Pancreas (tissue), 10 donors: ENCODE results near the gene NANOGP8. TPM values are rescaled to one million over a fixed set of nuclear protein-coding genes. Genes with fewer than 3 reads are reported as not detected.

ENCODE experiments used
- ATAC-seq, 4 donors: fragments of 200-7000 bp; cut with Tn5 transposase; one replicate each; pipeline versions ENCODE4 v1.8.0 to v1.9.1; 2020; ENCODE audit warnings: mild to moderate bottlenecking in 4 of 4, moderate library complexity in 4 of 4
- DNase-seq, 6 donors: peaks; one replicate each; pipeline ENCODE4 v3.0.0-alpha.2; 2020
- FAIRE-seq: peaks from 2 replicates; lab custom pipeline; 2012; peaks lifted over from hg19 to GRCh38; lab: Jason Lieb, UNC
- H3K27ac ChIP-seq, 4 donors: fragments of 200-600 bp; sonication (generic); 1 replicate in 3 of 4; 2 replicates in 1 of 4; pipeline versions ENCODE4 v1.5.0 to v1.8.0; 2020
- H3K27me3 ChIP-seq, 4 donors: fragments of 200-600 bp; one replicate each; pipeline ENCODE4 v1.8.0; 2021
- H3K36me3 ChIP-seq, 3 donors: fragments of 200-600 bp; sonication (generic) in 1 of 3; one replicate each; pipeline versions ENCODE4 v1.5.0 to v1.8.0; 2020 to 2021
- H3K4me1 ChIP-seq, 3 donors: fragments of 200-600 bp; one replicate each; pipeline ENCODE4 v1.8.0; 2021
- H3K4me3 ChIP-seq, 4 donors: fragments of 200-600 bp; sonication (generic) in 2 of 4; one replicate each; pipeline versions ENCODE4 v1.5.0 to v1.8.0; 2020 to 2021
- H3K9me3 ChIP-seq, 4 donors: fragments of 200-600 bp; one replicate each; pipeline ENCODE4 v1.8.0; 2021
- WGBS, 2 donors: extraction: QIAGEN DNeasy Blood & Tissue Kit; methylation state at CpG; one replicate each; pipeline ENCODE4 v1.1.7; 2013; 5-methylcytosine and 5-hydroxymethylcytosine counted together
- intact Hi-C, 3 donors: fragments of 100-400 bp; cut with DNase I; formaldehyde crosslinking; loops; one replicate each; pipeline versions ENCODE4 v1.11.1 to v1.14.2; 2022
- polyA plus RNA-seq, 2 donors: library from polyadenylated mRNA; stranded (reverse); fragments of 200-250 nt; gene quantifications; one replicate each; pipeline ENCODE4 v1.2.3, GENCODE V29; 2013
- total RNA-seq, 6 donors: library from RNA; stranded (reverse); fragmentation: NEBNext Ultra II Directional in 4 of 6; extraction: Animal tissue kit (Norgen Biotek cat#: 25700) in 4 of 6; gene quantifications; one replicate each; pipeline versions ENCODE4 v1.2.1 to v1.2.4, GENCODE V29; 2021 to 2023
- TF ChIP-seq, protein P1 (sequence below), 4 donors: fragments of 200-600 bp; sonication (generic) in 3 of 4; IDR thresholded peaks; one replicate each; pipeline versions ENCODE4 v1.5.0 to v1.8.0; 2021; ENCODE audit warnings: antibody characterized with exemption in 4 of 4
- donor health status: healthy with polysubstance abuse.
- donor health status: DM: no; HTN: no; CAD: no; lungs with moderate emphysema.
- donor health status: DM: no; HTN: no; CAD: no.
- donor health status: control.
- donor health status: control.
- donor health status: Bipolar disorder and iron deficiency.
- donor health status: DM: yes; HTN: yes; CAD: no.
- donor health status: DM: no; HTN: no; CAD: no.
- donor health status: DM: no; HTN: no; CAD: no.
- donor health status: DM: yes; HTN: yes; CAD: no.

NANOGP8 gene
- total and polyA plus RNA-seq, 8 donors, result 0.43 to 0.80 (median 0.74) TPM; not detected in 4

DNA sequence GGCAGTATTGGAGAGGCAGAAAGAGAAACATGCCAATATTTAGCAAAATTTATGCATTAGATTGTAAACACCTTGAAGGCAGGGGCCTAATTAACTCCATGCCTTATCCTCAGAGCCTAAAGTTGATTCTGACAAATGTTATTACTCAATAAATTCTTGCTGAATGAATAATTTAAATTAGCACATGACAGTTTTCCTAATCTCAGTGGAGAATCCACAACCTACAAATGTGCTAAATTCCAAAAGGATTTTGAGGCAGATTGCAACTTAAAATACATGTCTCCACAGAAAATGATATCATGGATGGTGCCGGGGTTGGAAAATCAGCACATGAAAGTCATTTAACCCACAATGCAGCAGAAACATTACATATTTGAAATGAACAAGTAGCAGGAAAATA is 41.1 kb upstream of the NANOGP8 start:
- Histone ChIP-seq H3K36me3 (no peaks in the 10 kb centered on the region), H3K27me3 (no peaks in the 10 kb centered on the region), H3K9me3 (no peaks in the 10 kb centered on the region), H3K27ac (no peak overlapping the region), H3K4me1 (no peaks in the 10 kb centered on the region), H3K4me3 (no peak overlapping the region)
- FAIRE-seq (no peak), DNase-seq (no peak), ATAC-seq (no peak)
- WGBS, 2 donors, result 96 to 100% methylated on average over 1 of the region's 1 CpG
- TF ChIP-seq, protein P1, sequence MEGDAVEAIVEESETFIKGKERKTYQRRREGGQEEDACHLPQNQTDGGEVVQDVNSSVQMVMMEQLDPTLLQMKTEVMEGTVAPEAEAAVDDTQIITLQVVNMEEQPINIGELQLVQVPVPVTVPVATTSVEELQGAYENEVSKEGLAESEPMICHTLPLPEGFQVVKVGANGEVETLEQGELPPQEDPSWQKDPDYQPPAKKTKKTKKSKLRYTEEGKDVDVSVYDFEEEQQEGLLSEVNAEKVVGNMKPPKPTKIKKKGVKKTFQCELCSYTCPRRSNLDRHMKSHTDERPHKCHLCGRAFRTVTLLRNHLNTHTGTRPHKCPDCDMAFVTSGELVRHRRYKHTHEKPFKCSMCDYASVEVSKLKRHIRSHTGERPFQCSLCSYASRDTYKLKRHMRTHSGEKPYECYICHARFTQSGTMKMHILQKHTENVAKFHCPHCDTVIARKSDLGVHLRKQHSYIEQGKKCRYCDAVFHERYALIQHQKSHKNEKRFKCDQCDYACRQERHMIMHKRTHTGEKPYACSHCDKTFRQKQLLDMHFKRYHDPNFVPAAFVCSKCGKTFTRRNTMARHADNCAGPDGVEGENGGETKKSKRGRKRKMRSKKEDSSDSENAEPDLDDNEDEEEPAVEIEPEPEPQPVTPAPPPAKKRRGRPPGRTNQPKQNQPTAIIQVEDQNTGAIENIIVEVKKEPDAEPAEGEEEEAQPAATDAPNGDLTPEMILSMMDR (IDR thresholded peaks at IDR 0.05), result no peak
- intact Hi-C loops, result no loop called here

DNA sequence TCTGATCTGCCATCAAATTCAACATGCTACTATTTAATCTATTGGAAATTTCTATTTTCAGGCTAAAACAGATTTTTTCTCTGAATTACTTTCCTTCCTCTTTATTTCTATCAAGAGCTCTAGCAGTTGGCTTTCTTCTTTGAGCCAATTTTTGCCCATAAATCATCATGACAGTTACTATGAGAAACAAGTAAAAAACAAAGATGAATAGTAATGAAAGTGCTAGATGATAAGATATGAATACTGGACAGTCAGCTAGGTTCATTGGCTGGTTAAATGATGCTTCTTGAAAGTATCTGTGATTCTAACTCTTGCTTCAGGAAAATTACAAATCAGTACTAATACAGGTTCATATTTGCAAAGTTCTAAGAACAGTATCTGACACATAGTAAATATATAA is 38.6 kb upstream of the NANOGP8 start:
- Histone ChIP-seq H3K27ac (no peak overlapping the region), H3K4me3 (no peak overlapping the region), H3K4me1 (peaks cover 5 to 12% (median 10%) of the 10 kb centered on the region in 3 donors), H3K36me3 (no peaks in the 10 kb centered on the region), H3K9me3 (no peaks in the 10 kb centered on the region), H3K27me3 (no peaks in the 10 kb centered on the region)
- intact Hi-C loops, result no loop called here
- TF ChIP-seq, protein P1 (IDR thresholded peaks at IDR 0.05), result no peak
- no peak for ATAC-seq
- no peak for FAIRE-seq
- no peak for DNase-seq

- Histone ChIP-seq H3K4me3 (no peak overlapping the region), H3K36me3 (no peaks in the 10 kb centered on the region), H3K9me3 (no peaks in the 10 kb centered on the region), H3K27me3 (no peaks in the 10 kb centered on the region), H3K4me1 (peaks cover 5 to 12% (median 10%) of the 10 kb centered on the region in 3 donors), H3K27ac (no peak overlapping the region)
- ATAC-seq, result no peak
- DNase-seq, result peak in 1 of 6 donors; percentile 47
- intact Hi-C loops, result no loop called here
- TF ChIP-seq, protein P1 (IDR thresholded peaks at IDR 0.05), result no peak
- WGBS, 2 donors, result 95 to 97% methylated on average over 47 of the region's 47 CpGs
- FAIRE-seq, result no peak
These were observed 36.7 kb upstream of the NANOGP8 start for GRCh38 chr15:35121611-35122359.

GRCh38 chr15:35120173-35120572 is 35.1 kb upstream of the NANOGP8 start:
- FAIRE-seq (no peak), ATAC-seq (no peak)

More at GRCh38 chr15:35120173-35120572, 35.1 kb upstream of the NANOGP8 start:
- DNase-seq, result no peak
- Histone ChIP-seq H3K4me1 (peaks cover 5 to 12% (median 10%) of the 10 kb centered on the region in 3 donors), H3K36me3 (no peaks in the 10 kb centered on the region), H3K27ac (no peak overlapping the region), H3K27me3 (no peaks in the 10 kb centered on the region), H3K9me3 (no peaks in the 10 kb centered on the region), H3K4me3 (no peak overlapping the region)
- WGBS, 2 donors, result 42 to 52% methylated on average over 6 of the region's 6 CpGs
- intact Hi-C loops, result no loop called here
- TF ChIP-seq, protein P1 (IDR thresholded peaks at IDR 0.05), result no peak
